ENCODE results near the gene SHISA4. TPM values are rescaled to one million over a fixed set of nuclear protein-coding genes. Genes with fewer than 3 reads are reported as not detected.

The SHISA4 gene
- total and polyA plus RNA-seq, 2 experiments from 2014 or later: 21.9 to 22.8 TPM

- Histone ChIP-seq H3K4me1 (ENCODE audit: low read depth) (peaks cover 67% of the 10 kb centered on the region), H3K27ac (peak overlapping the region; percentile 99), H3K27me3 (no peaks in the 10 kb centered on the region), H3K36me3 (no peaks in the 10 kb centered on the region), H3K9me3 (ENCODE audit: low read depth) (no peaks in the 10 kb centered on the region), H3K4me3 (no peak overlapping the region)
- peak in 1 of 2 donors; percentile 68 for DNase-seq (ENCODE audit: low read depth in 1 of 2, low spot score in 1 of 2)
- no peak for TF ChIP-seq CTCF (IDR thresholded peaks at IDR 0.05; ENCODE audit: low read depth, low read length)
Observed at GRCh38 chr1:201907621-201908020, 18.9 kb downstream of the SHISA4 start.

- TF ChIP-seq CTCF (IDR thresholded peaks at IDR 0.05; ENCODE audit: low read depth, low read length): no peak
- H3K36me3 ChIP-seq: no peaks in the 10 kb centered on the region
- peak overlapping the region; percentile 54 for H3K27ac ChIP-seq
- H3K4me1 ChIP-seq (ENCODE audit: low read depth): peaks cover 50% of the 10 kb centered on the region
- H3K4me3 ChIP-seq: no peak overlapping the region
- no peaks in the 10 kb centered on the region for H3K27me3 ChIP-seq
- H3K9me3 ChIP-seq (ENCODE audit: low read depth): no peaks in the 10 kb centered on the region
- no peak for DNase-seq (ENCODE audit: low read depth in 1 of 2, low spot score in 1 of 2)
Observed at GRCh38 chr1:201911826-201912571, 23.3 kb downstream of the SHISA4 start.

GRCh38 chr1:201912832-201913231 is 24.1 kb downstream of the SHISA4 start:
- peak in 1 of 2 donors; percentile 63 for DNase-seq (ENCODE audit: low read depth in 1 of 2, low spot score in 1 of 2)
- no peak for TF ChIP-seq CTCF (IDR thresholded peaks at IDR 0.05; ENCODE audit: low read depth, low read length)
- H3K36me3 ChIP-seq: no peaks in the 10 kb centered on the region

GRCh38 chr1:201914456-201915235 is 25.9 kb downstream of the SHISA4 start:
- no peak overlapping the region for H3K27ac ChIP-seq
- no peaks in the 10 kb centered on the region for H3K9me3 ChIP-seq (ENCODE audit: low read depth)
- no peak overlapping the region for H3K4me3 ChIP-seq
- no peak for TF ChIP-seq CTCF (IDR thresholded peaks at IDR 0.05; ENCODE audit: low read depth, low read length)
- H3K27me3 ChIP-seq: no peaks in the 10 kb centered on the region
- peak in 1 of 2 donors; percentile 72 for DNase-seq (ENCODE audit: low read depth in 1 of 2, low spot score in 1 of 2)
- H3K4me1 ChIP-seq (ENCODE audit: low read depth): peaks cover 31% of the 10 kb centered on the region
- no peaks in the 10 kb centered on the region for H3K36me3 ChIP-seq

More at GRCh38 chr1:201912832-201913231, 24.1 kb downstream of the SHISA4 start:
- Histone ChIP-seq H3K27me3 (no peaks in the 10 kb centered on the region), H3K9me3 (ENCODE audit: low read depth) (no peaks in the 10 kb centered on the region), H3K27ac (peak overlapping the region; percentile 14), H3K4me3 (no peak overlapping the region), H3K4me1 (ENCODE audit: low read depth) (peaks cover 49% of the 10 kb centered on the region)

GRCh38 chr1:201916649-201917249 is 28.1 kb downstream of the SHISA4 start:
- H3K27ac ChIP-seq: peak overlapping the region; percentile 72
- H3K9me3 ChIP-seq (ENCODE audit: low read depth): no peaks in the 10 kb centered on the region
- H3K27me3 ChIP-seq: no peaks in the 10 kb centered on the region
- no peak for TF ChIP-seq CTCF (IDR thresholded peaks at IDR 0.05; ENCODE audit: low read depth, low read length)
- peak; percentile 45 to 91 for DNase-seq (ENCODE audit: low read depth in 1 of 2, low spot score in 1 of 2)
- H3K36me3 ChIP-seq: no peaks in the 10 kb centered on the region
- no peak overlapping the region for H3K4me3 ChIP-seq
- peaks cover 28% of the 10 kb centered on the region for H3K4me1 ChIP-seq (ENCODE audit: low read depth)
